HG03439 (cell line): Measurements from ENCODE around the gene MAPK8.

Experiments
- ATAC-seq: cut with Tn5 transposase; IDR thresholded peaks from one replicate; pipeline ENCODE4 v1.9.1; 2021; ENCODE audit warnings: mild to moderate bottlenecking, moderate library complexity; ENCODE audit not compliant: unreplicated experiment

Gene MAPK8

DNA sequence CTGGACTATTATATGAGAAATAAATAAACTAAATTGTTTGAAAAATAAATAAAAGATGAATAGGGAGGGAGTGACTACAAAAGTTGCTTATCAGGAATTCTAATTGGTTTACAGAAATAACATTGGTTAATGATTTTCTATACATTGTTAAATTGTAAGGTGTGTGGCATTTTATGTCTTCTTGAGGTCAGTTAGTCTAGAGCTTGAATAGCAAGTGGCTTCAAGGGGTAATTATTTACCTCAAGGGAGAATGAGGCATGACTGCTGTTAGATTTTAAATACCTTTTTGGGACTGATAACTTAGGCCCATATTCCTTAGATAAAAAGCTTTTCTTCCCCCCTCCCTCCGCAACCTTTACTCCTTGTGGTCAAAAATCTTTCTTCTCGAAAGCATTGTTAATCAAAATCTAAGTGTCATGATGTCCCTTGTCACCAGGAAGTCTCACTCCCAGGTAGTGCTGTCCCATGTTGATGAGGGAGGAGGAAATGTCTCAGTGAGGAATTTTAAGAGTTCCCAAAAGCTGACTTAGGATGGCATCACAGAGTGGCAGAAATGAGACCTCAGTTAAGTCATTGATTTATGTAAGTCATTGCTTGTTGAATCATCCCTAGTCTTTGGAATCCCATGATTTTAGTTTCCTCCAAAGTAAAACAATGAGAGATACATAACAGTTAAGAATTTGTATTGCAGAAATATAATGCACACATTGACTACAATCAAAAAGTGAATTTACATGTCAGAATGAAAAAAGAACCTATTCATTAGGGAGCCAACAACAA is 71.5 kb downstream of the MAPK8 start:
- ATAC-seq: no peak

DNA sequence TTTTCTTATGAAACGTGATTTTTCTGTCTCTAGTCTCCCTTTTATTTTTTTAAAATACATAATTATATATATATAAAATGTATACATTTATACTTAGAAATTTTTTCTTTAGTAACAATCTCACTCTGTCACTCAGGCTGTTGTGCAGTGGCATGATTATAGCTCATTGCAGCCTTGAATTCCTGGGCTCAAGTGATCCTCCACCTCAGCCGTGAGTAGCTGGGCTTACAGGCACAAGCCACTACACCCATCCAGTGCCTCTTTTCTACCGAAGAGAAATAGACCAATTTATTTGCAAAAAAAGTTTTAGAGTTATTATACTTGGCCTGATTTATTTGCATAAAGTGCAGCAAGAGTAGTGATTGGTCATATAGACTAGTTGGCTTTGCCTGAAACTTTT is 72.2 kb downstream of the MAPK8 start:
- no peak for ATAC-seq

DNA sequence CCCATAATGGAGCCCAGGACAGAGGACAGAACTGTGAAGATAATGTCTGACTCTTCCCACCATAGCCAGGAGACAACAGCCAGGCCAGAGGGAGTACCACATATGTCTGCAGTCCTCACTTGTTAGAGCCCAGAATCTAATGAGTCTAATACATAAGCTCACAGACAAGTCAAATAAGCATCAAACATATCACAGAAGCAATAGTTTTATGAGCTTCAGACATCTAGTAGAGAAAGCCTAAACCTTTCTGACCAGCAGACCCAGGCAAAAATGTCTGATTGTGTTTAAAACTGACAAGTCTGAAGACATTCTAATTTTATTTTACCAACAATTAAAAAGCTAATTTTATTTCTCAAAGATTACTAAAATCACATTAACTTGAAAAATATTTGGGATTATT is 75.5 kb downstream of the MAPK8 start:
- no peak for ATAC-seq

DNA sequence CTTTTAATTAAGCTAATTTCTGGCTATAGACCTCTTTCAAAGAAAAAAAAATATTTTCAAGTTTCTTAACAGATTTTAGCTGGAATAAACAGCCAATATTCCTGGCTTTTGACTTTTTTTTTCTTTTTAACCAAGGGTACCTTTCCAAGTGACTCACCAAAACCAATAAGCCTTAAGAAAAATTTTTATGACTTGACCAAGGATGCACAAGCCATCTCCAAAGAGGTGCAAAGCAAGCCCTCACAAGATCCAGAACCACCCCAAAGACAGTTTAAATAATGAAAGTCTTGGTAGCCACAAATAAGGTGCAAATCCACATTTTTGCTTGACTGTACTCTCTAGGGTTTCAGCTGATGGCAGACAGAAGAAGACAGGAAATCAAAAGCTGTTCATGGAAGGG is 76.5 kb downstream of the MAPK8 start:
- ATAC-seq: no peak

DNA sequence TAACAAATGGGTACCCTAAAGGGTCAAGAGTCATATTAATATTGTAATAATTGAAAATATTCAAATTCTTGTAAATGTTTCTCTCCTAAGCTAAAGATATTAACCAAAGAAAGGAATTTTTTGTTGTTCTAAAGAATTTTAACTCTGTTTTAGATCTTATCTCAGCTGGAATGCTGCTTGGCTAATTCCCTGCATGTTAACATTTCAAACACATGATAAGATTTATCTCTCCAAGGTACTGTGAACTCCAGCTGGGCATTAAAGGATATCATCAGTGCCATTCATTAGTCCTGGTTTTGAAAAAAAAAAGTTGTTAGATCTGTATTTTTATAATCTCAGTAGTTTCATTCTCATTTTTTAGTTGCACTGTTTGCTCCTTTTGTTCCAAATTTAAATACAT is 76.9 kb downstream of the MAPK8 start:
- ATAC-seq: no peak

DNA sequence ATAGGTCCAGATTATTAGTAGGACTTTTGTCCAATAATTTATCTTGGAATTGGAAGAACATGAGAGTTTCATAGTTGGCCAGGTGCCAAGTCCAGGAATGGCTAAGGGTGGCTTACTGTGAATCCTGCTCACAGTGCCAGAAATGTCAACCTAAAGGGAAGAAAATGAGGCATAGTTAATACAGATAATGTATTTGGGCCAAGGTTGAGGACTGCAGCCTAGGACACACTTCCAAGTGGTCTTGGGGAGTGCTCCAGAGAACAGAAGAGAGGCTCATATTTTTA is 78.2 kb downstream of the MAPK8 start:
- no peak for ATAC-seq

DNA sequence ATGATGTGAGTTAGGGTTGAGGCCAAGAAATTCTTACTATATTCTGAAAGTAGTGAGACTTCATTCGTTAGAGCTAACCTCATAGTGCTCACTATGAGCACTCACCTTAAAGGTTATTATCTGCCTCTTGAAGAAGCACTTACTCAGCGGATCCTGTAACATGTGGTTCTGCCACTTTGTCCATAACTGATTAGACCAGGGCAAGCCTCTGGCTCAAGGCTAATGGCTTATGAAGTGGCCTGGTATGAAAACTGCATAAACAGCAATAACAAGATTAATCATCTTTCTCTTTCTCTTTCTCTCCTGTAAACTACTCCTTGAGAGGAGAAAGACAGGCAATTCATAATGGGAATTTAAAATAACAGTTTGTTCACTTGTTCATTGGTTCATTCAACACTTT is 82.8 kb downstream of the MAPK8 start:
- ATAC-seq: no peak

DNA sequence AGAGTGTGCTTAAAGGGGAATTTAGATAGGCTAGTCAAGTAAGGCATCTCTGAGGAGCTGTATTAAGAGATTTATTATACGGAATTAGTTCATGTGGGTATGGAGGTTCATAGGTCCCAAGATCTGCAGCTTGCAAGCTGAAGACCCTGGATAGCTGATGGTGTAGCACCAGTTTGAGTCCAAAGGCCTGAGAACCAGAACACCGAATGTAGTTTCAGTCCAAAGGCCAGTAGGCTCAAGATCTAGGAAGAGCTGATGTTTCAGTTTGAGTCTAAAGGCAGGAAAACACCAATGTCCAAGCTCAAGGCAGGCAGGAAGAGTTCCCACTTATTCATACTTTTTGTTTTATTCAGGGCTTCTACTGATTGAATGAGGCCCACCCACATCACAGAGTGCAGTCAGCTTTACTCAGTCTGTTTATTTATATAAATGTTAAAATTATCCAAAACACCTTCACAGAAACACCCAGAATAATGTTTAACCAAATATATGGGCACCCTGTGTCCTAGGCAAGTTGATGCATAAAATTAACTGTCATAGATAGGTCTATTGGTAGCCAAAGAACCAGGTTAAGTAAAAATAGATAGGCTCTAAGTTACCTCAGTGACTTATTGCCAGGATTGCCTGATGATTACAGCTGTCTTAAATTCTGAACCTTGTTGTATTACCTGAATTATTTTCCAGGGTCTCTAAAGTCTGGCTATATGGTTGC is 83.5 kb downstream of the MAPK8 start:
- no peak for ATAC-seq

DNA sequence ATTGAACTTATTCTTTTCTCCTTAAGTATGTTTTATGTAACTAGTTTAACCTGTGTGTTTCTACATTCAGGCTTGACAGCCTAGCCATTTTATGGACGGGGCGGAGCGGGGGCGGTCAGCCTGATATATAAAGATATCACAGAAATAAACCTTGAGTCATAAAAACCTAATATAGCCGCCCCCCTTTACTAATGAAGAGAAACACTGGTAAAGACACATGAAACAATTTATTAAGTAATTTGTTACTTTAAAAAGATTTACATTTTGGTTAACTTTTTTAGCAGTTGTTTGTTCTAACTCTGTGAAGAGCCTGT is 84.0 kb downstream of the MAPK8 start:
- no peak for ATAC-seq

DNA sequence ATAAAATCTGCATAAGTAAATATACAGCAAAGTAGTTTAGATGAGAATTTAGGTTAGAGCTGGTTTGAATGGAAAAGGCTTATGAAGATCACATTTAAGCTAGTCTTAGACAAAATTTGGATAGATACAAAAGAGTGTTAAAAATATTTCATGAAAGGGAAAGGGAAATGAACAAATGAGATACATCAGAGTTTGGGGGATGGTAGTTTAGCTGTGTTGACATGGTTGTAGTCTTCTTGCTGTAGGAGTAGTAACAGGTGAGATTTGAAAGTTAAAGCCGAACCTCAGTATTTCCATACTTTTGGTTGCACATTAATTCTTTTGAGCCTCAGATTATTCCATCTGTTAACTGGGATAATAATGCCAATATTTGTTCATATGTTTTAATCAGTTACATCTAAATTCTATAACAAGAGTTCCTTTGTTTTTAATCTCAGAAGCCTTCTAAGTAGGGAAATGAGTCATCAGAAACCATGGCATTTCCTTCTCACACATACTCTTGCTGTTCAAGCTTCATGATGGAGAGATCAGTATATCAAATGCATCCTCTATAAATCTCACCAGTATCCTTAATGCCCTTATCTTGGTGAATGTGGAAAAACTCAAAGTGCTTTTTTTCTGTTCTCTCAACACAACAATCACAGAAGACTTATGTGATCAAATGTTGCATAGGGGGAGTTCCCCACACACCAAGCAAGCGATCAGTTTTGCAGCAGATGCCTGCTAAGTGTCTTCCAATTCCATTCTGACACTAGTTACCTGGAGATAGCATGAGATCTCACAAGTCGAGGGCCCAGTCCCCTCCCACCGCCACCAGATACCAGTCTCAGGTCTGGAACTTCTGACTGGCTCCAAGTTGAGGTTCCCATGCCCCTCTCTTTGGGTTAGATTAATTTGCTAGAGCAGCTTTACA is 84.7 kb downstream of the MAPK8 start:
- ATAC-seq: no peak

DNA sequence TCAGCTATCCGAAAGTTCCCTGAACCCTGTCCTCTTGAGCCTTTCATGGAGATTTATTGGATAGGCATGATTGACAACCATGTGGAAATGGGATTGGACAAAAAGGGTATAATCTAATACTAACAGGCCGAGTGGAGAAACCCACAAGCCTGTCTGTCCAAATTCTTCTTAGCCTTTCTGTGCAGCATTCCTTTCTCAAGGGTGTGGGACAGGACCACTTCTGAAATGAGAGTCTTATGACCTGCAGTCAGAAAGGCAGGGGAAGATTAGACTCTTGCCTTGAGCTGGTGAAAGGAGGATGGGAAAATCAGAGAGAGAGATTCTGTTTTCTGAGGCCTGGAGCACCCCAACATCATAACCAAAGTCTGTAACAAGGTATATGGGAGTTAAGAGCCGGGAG is 85.5 kb downstream of the MAPK8 start:
- ATAC-seq: no peak

DNA sequence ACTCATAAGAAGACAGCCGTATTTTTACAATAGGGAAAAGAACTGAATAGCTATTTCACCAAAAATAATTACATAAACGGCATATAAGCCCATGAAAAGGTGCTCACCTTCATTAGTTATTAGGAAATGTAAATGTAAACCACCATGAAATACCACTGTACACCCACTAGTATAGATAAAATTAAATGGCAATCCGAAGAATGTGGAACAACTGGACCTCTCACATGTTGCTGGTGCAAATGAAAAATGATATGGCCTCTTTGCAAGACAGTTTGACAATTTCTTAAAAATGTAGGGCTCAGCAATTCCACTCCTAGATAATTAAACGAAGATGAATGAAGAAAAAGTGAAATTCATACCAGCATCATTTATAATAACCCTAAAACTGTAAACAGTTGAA is 91.8 kb downstream of the MAPK8 start:
- no peak for ATAC-seq

DNA sequence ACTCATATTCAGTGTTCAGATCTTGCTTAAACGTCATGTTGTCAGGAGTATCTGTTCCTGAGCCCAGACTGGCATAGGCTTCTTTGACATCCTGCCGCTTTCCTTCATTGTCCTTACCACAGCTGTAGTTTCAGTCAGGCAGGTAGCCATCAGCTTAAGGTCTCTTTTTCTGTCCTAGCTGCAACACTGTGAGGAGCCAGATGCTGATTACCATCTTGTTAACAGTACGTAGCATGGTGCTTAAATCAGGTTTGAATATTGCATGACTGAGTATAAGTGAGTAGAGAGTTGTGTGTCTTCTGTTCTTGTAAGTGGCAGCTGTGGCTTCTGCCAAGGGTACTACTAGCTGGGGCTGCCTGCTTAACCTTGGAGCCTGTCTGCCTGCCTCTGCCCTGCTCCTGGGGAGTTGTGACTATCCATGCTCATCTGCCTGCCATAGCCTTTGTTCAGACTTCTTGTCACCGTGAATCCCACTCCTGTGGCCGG is 92.6 kb downstream of the MAPK8 start:
- ATAC-seq: no peak

DNA sequence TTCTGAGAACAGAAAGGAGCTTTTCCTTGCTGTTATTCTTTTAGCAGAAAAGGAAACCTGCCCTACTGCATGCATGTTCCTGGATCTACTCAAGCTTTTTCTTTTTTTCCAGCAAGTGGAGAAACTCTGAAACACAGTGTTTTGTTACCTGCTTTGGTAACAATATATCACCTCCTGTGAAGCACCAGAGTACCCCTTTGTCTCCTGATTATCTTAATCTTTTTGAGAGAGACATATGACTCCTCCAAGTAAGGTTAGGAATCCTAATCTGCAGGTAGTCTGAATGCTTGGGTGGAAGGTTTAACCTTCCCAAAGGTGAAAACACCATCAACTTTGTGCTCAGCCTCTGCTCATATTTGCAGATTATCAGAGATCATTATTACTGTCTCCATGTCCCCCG is 93.1 kb downstream of the MAPK8 start:
- no peak for ATAC-seq

DNA sequence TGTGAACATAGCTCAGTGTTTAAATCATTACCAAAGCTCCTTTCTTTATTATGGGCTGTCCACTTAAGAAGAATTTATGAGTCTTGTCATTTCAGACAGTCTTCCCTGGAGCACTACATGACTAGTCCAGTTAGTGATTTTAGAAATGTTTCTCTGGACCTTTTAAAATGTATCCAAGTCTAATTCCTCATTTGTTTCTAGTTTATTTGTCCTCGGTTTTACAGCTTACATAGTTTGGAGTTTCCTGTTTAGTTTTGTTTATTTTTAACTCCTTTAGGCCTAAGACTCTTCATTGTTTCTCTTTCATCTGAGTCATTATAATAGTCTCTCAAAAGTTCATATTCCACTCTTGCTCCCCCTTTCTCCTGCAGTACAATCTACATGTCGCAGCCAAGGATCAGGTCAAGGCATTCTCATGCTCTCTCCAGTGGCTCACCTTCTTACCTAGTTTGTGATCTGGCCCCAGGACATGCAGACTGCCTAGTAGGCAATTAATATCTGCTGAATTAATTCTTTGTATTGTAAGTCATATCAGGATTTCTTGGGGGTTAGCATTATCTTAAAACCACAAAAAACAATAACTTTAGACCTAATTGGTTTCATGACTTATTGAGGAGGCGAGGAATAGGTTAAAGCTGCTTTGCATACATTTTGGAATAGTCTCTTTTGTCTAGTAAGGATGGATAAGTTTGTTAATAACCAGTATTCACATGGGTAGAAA is 93.8 kb downstream of the MAPK8 start:
- ATAC-seq: no peak

DNA sequence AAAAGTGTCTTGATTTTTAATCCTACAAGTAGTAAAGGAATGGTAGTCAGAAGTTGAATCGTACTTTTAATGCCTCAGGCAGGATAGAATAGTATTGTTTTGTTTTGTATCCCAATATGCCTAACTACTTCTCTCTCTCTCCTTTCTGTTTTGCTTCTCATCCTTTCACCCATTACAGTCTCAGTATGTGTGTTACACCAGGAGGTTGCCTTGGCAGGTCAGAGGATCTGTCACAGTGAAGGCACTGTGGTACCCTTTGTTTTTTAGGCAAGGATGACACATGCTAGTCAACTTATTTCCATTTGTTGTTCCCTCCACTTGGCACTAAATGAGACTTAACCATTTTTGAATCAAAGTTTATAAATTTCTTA is 94.4 kb downstream of the MAPK8 start:
- no peak for ATAC-seq

DNA sequence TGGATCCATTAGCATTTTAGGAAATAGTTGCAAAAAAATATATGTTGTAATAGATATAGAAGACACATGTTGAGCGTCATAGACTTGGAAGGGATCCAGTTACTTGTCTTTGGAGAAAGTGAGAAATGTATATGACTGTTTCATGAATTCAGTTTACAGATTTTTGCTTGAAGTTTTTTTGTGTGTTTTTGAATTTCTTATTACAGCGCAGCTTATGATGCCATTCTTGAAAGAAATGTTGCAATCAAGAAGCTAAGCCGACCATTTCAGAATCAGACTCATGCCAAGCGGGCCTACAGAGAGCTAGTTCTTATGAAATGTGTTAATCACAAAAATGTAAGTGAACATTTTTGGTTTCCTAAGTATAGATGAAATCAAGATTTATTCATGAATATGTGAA is 98.2 kb downstream of the MAPK8 start:
- no peak for ATAC-seq

DNA sequence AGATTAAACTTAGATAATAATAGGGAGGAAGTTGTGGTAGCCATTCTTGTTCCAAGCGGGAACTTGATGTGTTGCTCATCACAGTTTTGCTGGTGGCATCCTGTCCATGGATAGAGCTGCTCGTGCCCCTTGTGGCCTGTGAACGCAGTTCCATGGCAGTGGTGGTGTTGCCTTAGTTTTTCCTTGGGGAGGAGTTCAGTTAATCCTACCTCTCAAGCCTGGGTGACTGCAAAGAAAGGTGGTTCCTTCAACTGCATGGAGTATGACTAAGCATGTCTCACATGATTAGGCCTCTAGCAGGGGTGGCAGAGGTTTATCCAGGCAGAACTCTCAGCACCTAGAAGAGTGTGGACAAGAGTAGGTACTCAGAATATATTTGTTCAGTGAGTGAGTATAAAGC is 99.7 kb downstream of the MAPK8 start:
- ATAC-seq: no peak

DNA sequence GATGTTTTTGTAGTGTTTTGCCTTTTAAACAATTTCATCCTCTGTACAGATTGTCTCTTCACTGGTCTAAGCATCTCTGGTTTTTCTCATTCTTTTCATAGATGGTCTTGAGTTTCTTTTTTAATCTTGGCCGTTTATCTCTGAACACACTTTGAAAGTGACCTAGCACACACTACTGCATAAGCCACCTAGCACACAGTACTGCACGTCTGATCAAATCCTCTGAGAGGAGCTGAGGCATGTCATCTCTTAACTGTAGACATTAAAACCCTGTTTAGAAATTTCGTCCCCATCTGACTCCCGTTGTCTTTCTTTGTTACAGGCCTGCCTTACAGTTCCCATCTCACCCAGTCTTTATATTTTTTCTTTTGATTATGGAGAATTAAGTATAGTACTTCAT is 100.2 kb downstream of the MAPK8 start:
- ATAC-seq: no peak

DNA sequence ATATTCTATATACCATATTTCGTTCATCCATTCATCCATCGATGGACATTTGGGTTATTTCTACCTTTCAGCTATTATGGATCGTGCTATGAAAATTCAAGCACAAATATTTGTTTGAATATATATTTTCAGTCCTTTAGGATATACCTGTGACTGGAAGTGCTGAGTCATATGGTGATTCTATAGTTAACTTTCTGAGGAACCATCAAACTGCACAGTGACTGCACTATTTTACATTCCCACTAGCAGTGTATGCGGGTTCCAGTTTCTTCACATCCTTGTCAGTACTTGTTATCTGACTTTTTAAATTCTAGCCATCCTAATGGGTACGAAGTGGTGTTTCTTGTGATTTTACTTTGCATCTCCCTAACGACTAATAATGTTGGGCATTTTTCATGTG is 104.0 kb downstream of the MAPK8 start:
- no peak for ATAC-seq

DNA sequence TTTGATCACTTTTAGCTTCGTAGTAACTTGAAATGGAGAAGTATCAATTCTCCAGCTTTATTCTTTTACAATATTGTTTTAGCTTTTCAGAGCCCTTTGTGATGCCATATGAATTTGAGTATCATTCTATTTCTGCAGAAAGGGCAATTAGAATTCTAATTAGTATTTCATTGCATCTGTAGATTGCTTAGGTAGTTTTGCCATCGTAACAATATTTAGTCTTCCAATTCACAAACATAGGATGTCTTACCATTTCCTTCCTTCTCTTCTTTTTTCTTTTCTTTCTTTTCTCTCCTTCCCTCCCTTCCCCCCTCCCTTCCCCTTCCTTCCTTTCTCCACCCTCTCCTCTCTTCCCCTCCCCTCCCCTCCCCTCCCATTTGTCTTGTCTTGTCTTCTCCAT is 105.0 kb downstream of the MAPK8 start:
- no peak for ATAC-seq
